HG02943 (cell line): ENCODE data around the gene CTDSPL.

Experiments
- ATAC-seq: cut with Tn5 transposase; IDR thresholded peaks from one replicate; pipeline ENCODE4 v1.9.1; 2021; ENCODE audit warnings: mild to moderate bottlenecking, low read depth, moderate library complexity; ENCODE audit not compliant: unreplicated experiment

CTDSPL gene

GRCh38 chr3:37852771-37853170 is 8.9 kb upstream of the CTDSPL start:
- no peak for ATAC-seq

GRCh38 chr3:37853691-37854413 is 7.8 kb upstream of the CTDSPL start:
- no peak for ATAC-seq

GRCh38 chr3:37855363-37855970 is 6.2 kb upstream of the CTDSPL start:
- no peak for ATAC-seq

- no peak for ATAC-seq
Measured at GRCh38 chr3:37856381-37856780, 5.3 kb upstream of the CTDSPL start.

GRCh38 chr3:37858742-37859141 is 2.9 kb upstream of the CTDSPL start:
- ATAC-seq, result no peak

- ATAC-seq, result no peak
Measured at GRCh38 chr3:37859354-37859753, 2.3 kb upstream of the CTDSPL start.

GRCh38 chr3:37859908-37860199 is 1.8 kb upstream of the CTDSPL start:
- no peak for ATAC-seq

- ATAC-seq, result no peak
Measured at GRCh38 chr3:37862219-37862902, 681 bp downstream of the CTDSPL start.

GRCh38 chr3:37862903-37863815 is 1.5 kb downstream of the CTDSPL start:
- ATAC-seq, result no peak

GRCh38 chr3:37863949-37864822 is 2.5 kb downstream of the CTDSPL start:
- no peak for ATAC-seq

- ATAC-seq, result no peak
Measured at GRCh38 chr3:37864904-37865303, 3.2 kb downstream of the CTDSPL start.

- ATAC-seq, result no peak
Measured at GRCh38 chr3:37867144-37867543, 5.5 kb downstream of the CTDSPL start.

GRCh38 chr3:37871858-37872257 is 10.2 kb downstream of the CTDSPL start:
- ATAC-seq, result no peak

GRCh38 chr3:37872413-37873160 is 10.9 kb downstream of the CTDSPL start:
- no peak for ATAC-seq

- no peak for ATAC-seq
Measured at GRCh38 chr3:37876279-37876678, 14.6 kb downstream of the CTDSPL start.

- no peak for ATAC-seq
Measured at GRCh38 chr3:37882711-37883110, 21.0 kb downstream of the CTDSPL start.

GRCh38 chr3:37885814-37886213 is 24.1 kb downstream of the CTDSPL start:
- ATAC-seq, result no peak

- ATAC-seq, result no peak
Measured at GRCh38 chr3:37886395-37886794, 24.7 kb downstream of the CTDSPL start.

- no peak for ATAC-seq
Measured at GRCh38 chr3:37887062-37887461, 25.4 kb downstream of the CTDSPL start.
